Endothelial cell of hepatic sinusoid (primary cell): Measurements from ENCODE around the gene GRID1.

Source experiments
- in situ Hi-C: cut with HindIII; loops from 2 replicates; pipeline ENCODE4 v1.10.0; 2017; ENCODE audit warnings: low sequenced_read_pairs

Gene GRID1

DNA sequence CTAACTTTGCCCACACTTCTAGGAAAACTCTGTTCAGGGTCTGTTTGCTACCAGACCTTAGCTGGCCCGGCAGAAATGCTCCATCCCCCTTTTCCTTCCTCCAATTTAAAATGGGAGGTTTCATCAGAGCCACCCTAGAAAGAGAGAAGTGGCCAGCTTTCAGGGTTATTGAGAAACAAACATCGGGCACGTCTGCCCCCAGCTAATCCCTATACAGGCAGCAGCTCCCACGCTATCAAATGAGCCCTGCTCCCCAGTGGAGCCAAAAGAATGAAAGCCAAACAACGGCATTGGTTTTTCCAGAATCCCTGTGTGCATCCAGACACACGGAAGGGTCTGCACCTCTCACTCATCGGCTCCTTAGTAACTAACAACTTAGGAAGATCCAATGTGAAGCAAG lies 132.5 kb downstream of the GRID1 start:
- in situ Hi-C loops = no loop called here

DNA sequence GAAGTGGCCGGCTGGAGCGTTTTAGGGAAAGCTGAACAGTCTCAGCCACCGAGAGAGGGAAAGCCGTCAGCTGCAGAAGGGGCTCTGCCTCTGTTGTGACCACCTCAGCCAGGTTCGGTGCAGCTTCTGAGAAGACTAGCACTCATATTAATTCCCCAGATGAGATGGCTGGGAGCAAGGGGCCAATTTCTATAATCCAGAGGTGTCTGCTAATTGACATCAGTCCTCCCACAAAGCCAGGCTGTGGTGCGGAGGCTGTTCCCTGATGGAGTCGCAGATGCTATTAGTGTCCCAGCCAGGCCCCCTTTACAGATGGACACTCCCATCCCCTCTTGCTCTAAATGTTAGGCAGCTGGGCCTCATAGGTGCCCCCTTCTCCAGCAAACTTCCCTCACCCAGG lies 133.5 kb downstream of the GRID1 start:
- in situ Hi-C loops = no loop called here

- in situ Hi-C loops = no loop called here
These were observed 134.0 kb downstream of the GRID1 start for GRCh38 chr10:86232644-86233043.

GRCh38 chr10:86231796-86232560 lies 134.6 kb downstream of the GRID1 start:
- in situ Hi-C loops = no loop called here

- in situ Hi-C loops = no loop called here
These were observed 135.9 kb downstream of the GRID1 start for GRCh38 chr10:86230557-86231180.

DNA sequence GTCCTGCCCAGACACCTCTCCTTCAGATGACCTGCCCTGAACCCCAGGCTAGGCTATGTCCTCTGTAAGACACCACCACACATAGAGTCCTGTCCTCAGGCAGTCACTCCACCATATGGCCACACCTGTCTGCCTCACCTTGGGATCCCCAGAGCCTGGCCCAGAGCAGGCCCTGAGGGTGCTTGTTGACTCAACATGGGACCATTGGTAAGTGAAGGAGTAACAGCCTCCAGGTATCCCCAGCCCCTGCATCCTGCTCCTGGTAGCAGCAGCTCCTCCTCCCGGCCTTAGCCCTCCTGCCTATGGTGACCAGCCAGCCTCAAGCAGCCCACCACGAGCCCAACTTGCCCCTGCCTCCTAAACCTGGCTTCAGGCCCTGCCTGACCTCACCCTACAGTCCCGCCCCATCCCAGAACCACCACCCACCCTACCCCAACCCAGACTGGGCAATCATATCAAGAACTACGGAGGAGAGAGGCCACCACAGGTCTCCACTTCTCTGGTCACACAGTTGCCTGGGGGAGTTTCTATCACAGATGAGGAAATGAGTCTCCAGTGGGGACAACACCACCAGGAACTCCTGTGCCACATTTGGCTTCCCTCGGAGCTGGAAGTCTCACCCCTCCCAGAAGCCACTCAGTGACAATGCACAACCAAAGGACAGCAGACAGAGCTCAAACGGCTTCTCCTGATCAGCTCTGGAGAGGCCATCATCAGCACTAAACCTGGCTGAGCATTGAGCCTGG lies 136.6 kb downstream of the GRID1 start:
- in situ Hi-C loops = no loop called here

GRCh38 chr10:86229376-86229775 lies 137.2 kb downstream of the GRID1 start:
- in situ Hi-C loops = no loop called here

DNA sequence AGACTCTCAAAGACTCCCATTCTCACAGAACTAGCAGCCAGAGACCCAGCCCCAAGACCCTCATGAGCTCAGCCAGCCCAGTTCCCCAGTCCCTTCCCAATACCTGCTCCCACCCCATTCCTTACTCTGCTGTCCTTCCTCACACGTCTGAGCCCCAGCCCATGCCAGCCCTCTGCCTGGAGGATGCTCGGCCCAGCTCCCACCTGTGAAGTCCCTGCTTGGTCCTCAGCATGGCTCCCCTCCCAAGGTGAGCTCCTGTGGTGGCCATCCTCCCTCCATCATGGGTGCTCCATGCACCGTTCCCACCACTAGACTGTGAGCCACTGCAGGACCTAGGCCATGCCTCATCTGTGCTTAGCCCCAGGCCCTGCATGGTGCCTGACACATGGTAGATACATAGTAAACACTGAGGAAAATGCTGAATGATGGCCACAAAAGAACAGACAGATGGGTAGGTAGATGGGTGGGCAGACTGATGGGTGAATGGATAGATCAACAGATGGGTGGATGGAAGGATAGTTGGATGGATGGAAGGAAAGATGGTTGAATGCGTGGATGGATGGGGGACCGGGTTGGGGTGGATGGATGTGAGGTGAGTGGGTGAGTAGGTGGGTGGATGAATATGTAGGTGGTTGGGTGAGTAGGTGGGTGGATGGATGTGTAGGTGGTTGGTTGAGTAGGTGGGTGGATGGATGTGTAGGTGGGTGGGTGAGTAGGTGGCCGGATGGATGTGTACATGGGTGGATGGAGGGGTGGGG lies 138.9 kb downstream of the GRID1 start:
- in situ Hi-C loops = no loop called here

- in situ Hi-C loops = no loop called here
These were observed 139.8 kb downstream of the GRID1 start for GRCh38 chr10:86226781-86227201.

GRCh38 chr10:86226016-86226415 lies 140.6 kb downstream of the GRID1 start:
- in situ Hi-C loops = no loop called here

DNA sequence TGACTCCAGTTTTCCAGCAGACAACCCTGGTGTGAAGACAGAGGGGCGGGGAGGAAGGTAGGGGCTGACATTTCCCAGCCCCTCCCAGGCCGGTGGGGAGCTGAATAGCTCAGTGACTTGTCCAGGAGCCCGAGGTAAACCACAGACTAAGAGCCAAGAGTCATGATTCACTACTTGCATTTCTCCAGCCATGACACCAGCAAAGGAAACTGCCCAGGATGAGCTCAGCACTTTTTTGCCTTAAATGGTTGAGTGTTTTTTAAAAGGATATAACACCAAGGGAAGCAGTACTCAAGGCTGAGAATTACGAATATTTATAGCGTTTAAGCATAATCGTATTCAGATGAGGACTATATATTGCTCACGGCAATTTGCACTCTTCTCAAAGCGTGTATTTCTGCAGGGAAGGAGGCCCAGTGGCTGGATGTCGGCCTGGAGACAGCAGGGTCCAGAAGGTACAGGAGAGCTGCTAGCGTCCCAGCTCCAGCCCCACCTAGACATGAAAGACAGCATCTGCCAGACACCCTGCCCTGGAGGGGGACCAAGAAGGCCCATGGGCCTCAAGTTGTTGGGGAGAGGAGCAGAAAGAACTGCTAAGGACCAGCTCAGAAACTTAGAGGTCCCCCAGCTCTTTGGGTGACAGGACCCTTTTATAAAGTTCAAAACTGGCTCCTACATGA lies 141.4 kb downstream of the GRID1 start:
- in situ Hi-C loops = no loop called here

- in situ Hi-C loops = no loop called here
These were observed 142.1 kb downstream of the GRID1 start for GRCh38 chr10:86224354-86225102.

GRCh38 chr10:86223256-86223655 lies 143.3 kb downstream of the GRID1 start:
- in situ Hi-C loops = no loop called here

- in situ Hi-C loops = no loop called here
These were observed 143.9 kb downstream of the GRID1 start for GRCh38 chr10:86222687-86223086.

DNA sequence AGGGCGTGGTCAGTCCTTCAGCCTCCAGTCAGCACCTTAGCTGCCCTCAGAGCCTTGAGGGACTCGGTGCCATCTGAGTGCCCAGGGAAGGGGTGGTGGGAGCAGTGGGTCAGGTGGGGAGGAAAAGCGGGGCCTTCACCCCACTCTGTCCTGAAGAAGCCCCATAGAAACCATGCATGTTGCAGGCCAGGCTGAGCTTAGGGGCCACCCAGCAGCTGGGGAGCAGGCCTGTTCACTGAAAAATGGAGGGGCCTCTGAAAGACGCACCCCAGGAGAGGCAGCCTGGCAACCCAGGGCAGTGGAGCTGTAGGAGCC lies 144.3 kb downstream of the GRID1 start:
- in situ Hi-C loops = no loop called here

GRCh38 chr10:86221442-86222335 lies 144.9 kb downstream of the GRID1 start:
- in situ Hi-C loops = no loop called here

GRCh38 chr10:86220626-86221025 lies 146.0 kb downstream of the GRID1 start:
- in situ Hi-C loops = no loop called here

DNA sequence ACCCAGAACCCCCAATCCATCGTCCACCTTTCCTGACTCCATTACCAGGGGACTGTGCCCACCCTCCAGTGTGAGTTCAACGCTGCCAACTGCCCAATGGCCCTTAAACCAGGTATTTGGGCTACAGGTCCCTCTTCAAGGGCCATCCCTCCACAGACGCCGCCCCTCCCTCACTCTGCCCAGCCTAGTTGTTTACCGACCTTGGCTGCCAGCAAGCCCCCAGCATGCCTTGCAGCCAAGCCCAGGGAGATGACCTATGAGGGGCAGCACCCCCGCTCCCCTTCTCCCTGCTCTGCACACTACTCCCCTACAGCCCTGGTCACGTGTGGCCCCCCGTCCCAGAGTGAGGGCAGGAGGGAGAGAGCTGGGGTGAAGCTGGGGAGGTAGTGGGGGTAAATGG lies 147.3 kb downstream of the GRID1 start:
- in situ Hi-C loops = no loop called here

GRCh38 chr10:86218842-86219241 lies 147.8 kb downstream of the GRID1 start:
- in situ Hi-C loops = no loop called here
